NT2/D1 (cell line): ENCODE results near the gene SLC24A3.

Experiments used
- SUZ12 ChIP-seq: IDR thresholded peaks from 2 replicates; pipeline ENCODE4 v1.6.1; 2011; ENCODE audit not compliant: insufficient read length, insufficient read depth; ENCODE audit errors: extremely low read depth
- YY1 ChIP-seq: IDR thresholded peaks from 2 replicates; pipeline ENCODE4 v1.6.1; 2011; ENCODE audit not compliant: insufficient read length, insufficient read depth
- ZNF274 ChIP-seq: IDR thresholded peaks from 2 replicates; pipeline ENCODE4 v1.6.1; 2011; ENCODE audit warnings: mild to moderate bottlenecking, low read depth, low read length

DNA sequence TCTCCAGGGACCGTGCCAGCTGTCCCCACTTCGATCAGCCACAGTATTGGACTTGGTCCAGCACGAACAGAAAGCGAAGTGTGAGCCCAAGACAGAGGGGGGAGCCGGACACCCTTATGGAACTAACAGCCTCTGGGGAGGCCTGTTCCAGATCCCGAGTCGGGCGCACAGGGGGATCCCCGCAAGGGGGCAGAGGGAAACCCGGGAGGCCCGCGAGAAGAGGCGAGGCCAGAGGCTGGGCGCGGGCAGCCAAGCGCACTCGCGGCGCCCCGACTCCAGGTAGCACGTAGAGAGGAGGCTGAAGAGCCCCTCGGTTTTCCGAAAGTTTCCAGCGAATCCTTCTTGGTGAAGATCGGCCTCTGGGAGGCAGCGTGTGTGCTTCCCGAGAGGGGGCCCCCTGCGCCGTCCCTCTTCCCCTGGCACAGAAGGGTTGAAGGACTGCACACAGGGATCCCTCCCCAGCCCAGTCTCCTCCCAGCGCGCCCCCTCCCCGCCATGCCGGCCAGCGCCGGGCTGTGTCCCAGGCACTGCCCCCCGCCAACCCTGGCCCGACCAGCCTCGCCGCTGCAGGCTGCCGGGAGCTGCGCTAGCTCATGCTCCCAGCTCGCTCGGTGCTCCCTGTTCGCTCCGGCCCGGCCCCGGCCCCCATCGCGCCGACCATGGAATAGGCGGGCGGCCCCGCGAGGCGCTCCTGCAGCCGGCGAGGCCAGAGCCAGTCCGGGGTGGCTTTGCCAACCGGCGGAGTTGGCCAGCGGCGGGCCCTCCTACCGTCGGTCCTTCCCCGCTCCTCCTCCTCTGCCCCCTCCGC, 577 bp upstream of the SLC24A3 start:
- no peak for TF ChIP-seq SUZ12
- TF ChIP-seq ZNF274: no peak
- no peak for TF ChIP-seq YY1
